HCT116 (cell line): ENCODE results near the gene PRKG1. TPM values are rescaled to one million over a fixed set of nuclear protein-coding genes. Genes with fewer than 3 reads are reported as not detected.

Experiments
- ATAC-seq: fragments of 200-7000 bp; cut with Tn5 transposase; 2 replicates; pipeline ENCODE4 v1.9.1; 2020; ENCODE audit warnings: mild to moderate bottlenecking, moderate library complexity
- BruUV-seq: library from RNA; stranded (reverse); fragments of 400-500 nt; replicated peaks from 2 replicates; lab custom pipeline; 2021; lab: Mats Ljungman, UMichigan
- CTCF ChIA-PET: fragments of 300-600 bp; sonication (Branson Sonifier 250); formaldehyde crosslinking; loops from one replicate; lab custom pipeline; 2021; ENCODE audit warnings: antibody characterized with exemption; lab: Charles Lee
- POLR2A ChIA-PET: fragments of 300-600, 350-600 bp; sonication (Branson Sonifier 250); formaldehyde crosslinking; loops from one replicate; lab custom pipeline; 2021; ENCODE audit warnings: antibody characterized with exemption; lab: Charles Lee
- RAD21 ChIA-PET, 2 experiments: fragments of 300-600 bp; sonication (Branson Sonifier 250); formaldehyde crosslinking; loops; one replicate each; lab custom pipeline; 2023; ENCODE audit warnings: low total read pairs in 2 of 2; ENCODE audit not compliant: uncharacterized antibody in 2 of 2, unreplicated experiment in 2 of 2, low non-redundant PET in 1 of 2; lab: Charles Lee
- DNase-seq: peaks from one replicate; pipeline ENCODE4 v3.0.0-alpha.2; 2010; ENCODE audit warnings: low read depth, low spot score
- H2AFZ ChIP-seq: fragments of 200-600 bp; shearing (Covaris generic), sonication (generic); 2 replicates; pipeline ENCODE4 v1.6.1; 2017; ENCODE audit warnings: low read depth, mixed run types, mixed read lengths, antibody characterized with exemption, low read length; ENCODE audit not compliant: poor library complexity, severe bottlenecking
- H3K27ac ChIP-seq: 2 replicates; pipeline ENCODE4 v1.5.1; 2012; ENCODE audit warnings: low read depth, low read length
- H3K27me3 ChIP-seq: fragments of 200-600 bp; sonication (generic); 2 replicates; pipeline ENCODE4 v1.6.1; 2016; ENCODE audit warnings: mixed run types, low read length, mixed read lengths; ENCODE audit not compliant: insufficient read depth
- H3K36me3 ChIP-seq, 2 experiments: fragments of 200-500 bp in 1 of 2; fragments of 200-600 bp in 1 of 2; sonication (Bioruptor generic) in 1 of 2; sonication (generic) in 1 of 2; 2 replicates each; pipeline versions ENCODE4 v1.5.1 to v1.6.1; 2014 to 2016; ENCODE audit warnings: low read length in 2 of 2, inconsistent platforms in 1 of 2, mixed read lengths in 1 of 2, mixed run types in 1 of 2; ENCODE audit not compliant: insufficient read depth in 2 of 2, control insufficient read depth in 1 of 2
- H3K4me1 ChIP-seq, 2 experiments: fragments of 200-600 bp in 1 of 2; sonication (generic) in 1 of 2; 2 replicates each; pipeline versions ENCODE4 v1.5.1 to v1.6.1; 2012 to 2017; ENCODE audit warnings: low read length in 2 of 2, inconsistent platforms in 1 of 2, mild to moderate bottlenecking in 1 of 2, mixed read lengths in 1 of 2, mixed run types in 1 of 2, moderate library complexity in 1 of 2; ENCODE audit not compliant: insufficient read depth in 2 of 2, control insufficient read depth in 1 of 2
- H3K4me2 ChIP-seq: fragments of 200-600 bp; sonication (generic); 2 replicates; pipeline ENCODE4 v1.6.1; 2017; ENCODE audit warnings: mixed run types, low read length, mixed read lengths
- H3K4me3 ChIP-seq, 2 experiments: fragments of 200-600 bp in 1 of 2; sonication (generic) in 1 of 2; replicated peaks in 1 of 2; 2 replicates each; pipeline ENCODE4 v1.5.1; 2011 to 2016; ENCODE audit warnings: low read length in 2 of 2, control low read depth in 1 of 2, low read depth in 1 of 2, mild to moderate bottlenecking in 1 of 2, mixed read lengths in 1 of 2, mixed run types in 1 of 2
- H3K79me2 ChIP-seq: fragments of 200-600 bp; sonication (generic); 2 replicates; pipeline ENCODE4 v1.6.1; 2017; ENCODE audit warnings: mild to moderate bottlenecking, mixed run types, low read length, moderate library complexity, mixed read lengths; ENCODE audit not compliant: insufficient read depth
- H3K9ac ChIP-seq: fragments of 200-600 bp; sonication (generic); 2 replicates; pipeline ENCODE4 v1.6.1; 2016; ENCODE audit warnings: low read length, mixed read lengths
- H3K9me2 ChIP-seq: fragments of 200-600 bp; sonication (generic), shearing (Covaris generic); 2 replicates; pipeline ENCODE4 v1.6.1; 2017; ENCODE audit warnings: mixed run types, mild to moderate bottlenecking, moderate library complexity; ENCODE audit not compliant: insufficient read depth
- H3K9me3 ChIP-seq, 2 experiments: fragments of 200-500 bp in 1 of 2; fragments of 200-600 bp in 1 of 2; sonication (Bioruptor generic) in 1 of 2; sonication (generic) in 1 of 2; 2 replicates each; pipeline ENCODE4 v1.6.1; 2014 to 2017; ENCODE audit warnings: low read length in 2 of 2, mixed read lengths in 2 of 2, inconsistent platforms in 1 of 2, low read depth in 1 of 2, mild to moderate bottlenecking in 1 of 2, mixed run types in 1 of 2, moderate library complexity in 1 of 2; ENCODE audit not compliant: control insufficient read depth in 1 of 2, insufficient read depth in 1 of 2
- H4K20me1 ChIP-seq: fragments of 200-600 bp; sonication (generic), shearing (Covaris generic); 2 replicates; pipeline ENCODE4 v1.6.1; 2017; ENCODE audit warnings: mixed run types, mild to moderate bottlenecking, moderate library complexity; ENCODE audit not compliant: insufficient read depth
- ATF3 ChIP-seq: IDR thresholded peaks from 2 replicates; pipeline ENCODE4 v1.6.1; 2012
- CEBPB ChIP-seq: IDR thresholded peaks from 2 replicates; pipeline ENCODE4 v1.6.1; 2012; ENCODE audit warnings: low read depth
- CTCF ChIP-seq, 3 experiments: fragments of 200-600 bp in 1 of 3; sonication (generic) in 1 of 3; IDR thresholded peaks in 2 of 3; conservative IDR thresholded peaks in 1 of 3; 2 replicates each; pipeline ENCODE4 v1.5.1; 2012 to 2017; ENCODE audit warnings: low read depth in 2 of 3, low read length in 2 of 3, antibody characterized with exemption in 1 of 3, borderline replicate concordance in 1 of 3, control low read depth in 1 of 3, mild to moderate bottlenecking in 1 of 3, mixed read lengths in 1 of 3, mixed run types in 1 of 3, moderate library complexity in 1 of 3; ENCODE audit not compliant: insufficient read depth in 1 of 3
- ELF1 ChIP-seq: IDR thresholded peaks from 2 replicates; pipeline ENCODE4 v1.6.1; 2012; ENCODE audit warnings: low read depth, borderline replicate concordance
- EZH2 ChIP-seq: fragments of 200-600 bp; sonication (generic); IDR thresholded peaks from 2 replicates; pipeline ENCODE4 v1.6.1; 2017; ENCODE audit warnings: antibody characterized with exemption, mixed run types
- EZH2phosphoT487 ChIP-seq: fragments of 200-600 bp; IDR thresholded peaks from 2 replicates; pipeline ENCODE4 v1.6.1; 2018; ENCODE audit warnings: antibody characterized with exemption, borderline replicate concordance
- FOSL1 ChIP-seq: IDR thresholded peaks from 2 replicates; pipeline ENCODE4 v1.6.1; 2012; ENCODE audit warnings: low read depth
- MAX ChIP-seq: IDR thresholded peaks from 2 replicates; pipeline ENCODE4 v1.6.1; 2012
- RAD21 ChIP-seq: IDR thresholded peaks from 2 replicates; pipeline ENCODE4 v1.6.1; 2012; ENCODE audit warnings: low read depth, mild to moderate bottlenecking
- REST ChIP-seq: IDR thresholded peaks from 2 replicates; pipeline ENCODE4 v1.6.1; 2012; ENCODE audit warnings: low read depth
- SIN3A ChIP-seq: IDR thresholded peaks from 2 replicates; pipeline ENCODE4 v1.6.1; 2012; ENCODE audit warnings: low read depth
- SP1 ChIP-seq: IDR thresholded peaks from 2 replicates; pipeline ENCODE4 v1.6.1; 2012; ENCODE audit warnings: low read depth
- SRF ChIP-seq: IDR thresholded peaks from 2 replicates; pipeline ENCODE4 v1.6.1; 2012; ENCODE audit warnings: low read depth
- TCF7L2 ChIP-seq: IDR thresholded peaks from 2 replicates; pipeline ENCODE4 v1.7.0; 2011; ENCODE audit warnings: borderline replicate concordance, inconsistent platforms; ENCODE audit not compliant: insufficient read depth, insufficient read length; ENCODE audit errors: extremely low read depth
- YY1 ChIP-seq: IDR thresholded peaks from 2 replicates; pipeline ENCODE4 v1.6.1; 2011; ENCODE audit warnings: low read length, low read depth, moderate library complexity, mild to moderate bottlenecking; ENCODE audit not compliant: insufficient replicate concordance; ENCODE audit errors: extremely low read depth
- ZBTB33 ChIP-seq: IDR thresholded peaks from 2 replicates; pipeline ENCODE4 v1.6.1; 2011; ENCODE audit warnings: mild to moderate bottlenecking, low read length, moderate library complexity; ENCODE audit not compliant: insufficient replicate concordance; ENCODE audit errors: extremely low read depth
- ZFX ChIP-seq: fragments of 450-650 bp; IDR thresholded peaks from 2 replicates; pipeline ENCODE4 v1.6.1; 2017
- ZNF274 ChIP-seq: fragments of 200-500 bp; sonication (Bioruptor generic); IDR thresholded peaks from 2 replicates; pipeline ENCODE4 v1.6.1; 2014; ENCODE audit warnings: mild to moderate bottlenecking, low read depth, low read length, inconsistent platforms
- intact Hi-C: fragments of 100-400 bp; cut with micrococcal nuclease; formaldehyde crosslinking; loops from 2 replicates; pipeline ENCODE4 v1.10.0; 2022
- total RNA-seq: library from RNA; stranded (reverse); gene quantifications from one replicate; pipeline ENCODE4 v1.2.1, GENCODE V29; 2021; ENCODE audit not compliant: unreplicated experiment

The PRKG1 gene
- total RNA-seq, 1 experiment from 2014 or later, result 1.4 TPM

- no peak for TF ChIP-seq REST
- no peak for TF ChIP-seq FOSL1
- TF ChIP-seq CTCF (IDR thresholded peaks at IDR 0.05 in 2 of 3, conservative IDR thresholded peaks at IDR 0.05 in 1 of 3; ENCODE audit: borderline replicate concordance in 1 of 3, insufficient read depth in 1 of 3, low read depth in 2 of 3, low read length in 2 of 3), result no peak
- no peak for TF ChIP-seq EZH2phosphoT487
Observed at GRCh38 chr10:52279546-52279945, 1205.3 kb downstream of the PRKG1 start (continued).

GRCh38 chr10:52280051-52280450 lies 1205.8 kb downstream of the PRKG1 start:
- BruUV-seq, result no TSS peak
- no peak overlapping the region for H2AFZ ChIP-seq
- intact Hi-C loops, result no loop called here
- ChIA-PET POLR2A (interaction anchor here (0.6 kb wide), 1 partner anchor 48 kb away, joined by 3 read pairs; no protein-coding TSS in a partner anchor), CTCF (no interaction called here), RAD21 (no interaction called here)
- no peaks in the 10 kb centered on the region for H3K36me3 ChIP-seq
- ATAC-seq, result no peak
- H3K9me3 ChIP-seq, result no peaks in the 10 kb centered on the region
- no peak overlapping the region for H3K4me3 ChIP-seq
- H3K9ac ChIP-seq, result no peak overlapping the region
- no peaks in the 10 kb centered on the region for H4K20me1 ChIP-seq
- no peaks in the 10 kb centered on the region for H3K9me2 ChIP-seq
- H3K27ac ChIP-seq, result no peak overlapping the region
- H3K4me1 ChIP-seq, result no peaks in the 10 kb centered on the region
- no peak for DNase-seq
- H3K79me2 ChIP-seq, result no peaks in the 10 kb centered on the region
- H3K4me2 ChIP-seq, result no peak overlapping the region
- no peaks in the 10 kb centered on the region for H3K27me3 ChIP-seq
- TF ChIP-seq CEBPB, result no peak
- no peak for TF ChIP-seq RAD21
- no peak for TF ChIP-seq YY1
- TF ChIP-seq FOSL1, result no peak
- TF ChIP-seq SRF, result no peak
- no peak for TF ChIP-seq ATF3
- no peak for TF ChIP-seq ZBTB33
- TF ChIP-seq MAX, result no peak
- no peak for TF ChIP-seq TCF7L2
- no peak for TF ChIP-seq ELF1
- no peak for TF ChIP-seq SIN3A
- TF ChIP-seq ZFX, result no peak
- TF ChIP-seq EZH2, result no peak
- no peak for TF ChIP-seq ZNF274
- TF ChIP-seq SP1, result no peak
